ENCODE data around the gene FAM168B. TPM values are rescaled to one million over a fixed set of nuclear protein-coding genes. Genes with fewer than 3 reads are reported as not detected.
A peak's percentile ranks its signal among the peaks of the same experiment; 100 is the strongest.

Gene FAM168B
- total RNA-seq, 1 experiment from 2014 or later: 81.4 TPM

DNA sequence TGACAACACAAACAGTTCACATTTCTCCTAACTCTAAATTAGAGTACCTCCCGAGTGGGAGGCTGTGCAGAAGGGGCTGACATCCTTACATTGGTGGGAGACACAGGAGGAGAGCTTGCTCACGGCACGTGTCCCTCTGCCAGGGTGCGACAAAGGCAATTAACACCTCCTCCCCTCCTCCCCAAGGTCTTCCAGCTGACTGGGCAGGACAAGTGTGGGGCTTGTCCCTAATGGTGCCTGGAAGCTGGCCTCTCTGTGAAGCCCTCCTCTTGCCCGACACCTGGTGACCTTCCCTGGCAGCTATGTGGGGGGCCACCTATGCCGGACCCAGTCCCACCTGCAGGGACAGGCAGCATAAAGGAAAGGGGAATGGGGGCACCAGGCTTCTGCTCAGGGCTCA is 57.0 kb downstream of the FAM168B start:
- Histone ChIP-seq H3K79me1 (ENCODE audit: insufficient read depth, low read depth, low read length, poor library complexity, severe bottlenecking) (no peaks in the 10 kb centered on the region), H3K4me2 (ENCODE audit: insufficient read depth, insufficient read length, low read length) (no peak overlapping the region), H4K91ac (ENCODE audit: insufficient read length, low read depth, low read length) (no peak overlapping the region), H2BK120ac (ENCODE audit: low read depth, low read length, poor library complexity, severe bottlenecking) (no peak overlapping the region), H2AK5ac (ENCODE audit: insufficient read length, low read length) (no peak overlapping the region), H2BK20ac (ENCODE audit: low read depth, low read length, poor library complexity, severe bottlenecking) (no peak overlapping the region), H2AFZ (ENCODE audit: low read length) (no peak overlapping the region), H3K14ac (ENCODE audit: insufficient read depth, low read length) (no peak overlapping the region), H3K56ac (ENCODE audit: insufficient read length, low read depth, low read length) (no peak overlapping the region), H3K23me2 (ENCODE audit: insufficient read length, low read depth, low read length, poor library complexity, severe bottlenecking) (peaks cover 8% of the 10 kb centered on the region), H2BK12ac (ENCODE audit: insufficient read length, low read depth, low read length) (no peak overlapping the region), H3T11ph (ENCODE audit: low read length) (no peak overlapping the region), H3K18ac (ENCODE audit: insufficient read length, low read depth, low read length) (no peak overlapping the region), H3K9me3 (ENCODE audit: control insufficient read depth, low read depth, low read length) (no peaks in the 10 kb centered on the region), H4K8ac (replicated peaks; ENCODE audit: insufficient read length, low read depth, low read length) (no peak overlapping the region), H3K27ac (ENCODE audit: insufficient read length, low read depth, low read length) (no peak overlapping the region), H3K23ac (ENCODE audit: insufficient read length, low read depth, low read length) (no peak overlapping the region), H3K79me2 (ENCODE audit: insufficient read depth, low read length) (no peaks in the 10 kb centered on the region), H3K4me1 (ENCODE audit: insufficient read depth, low read length) (no peaks in the 10 kb centered on the region), H2BK5ac (ENCODE audit: insufficient read length, low read length) (no peak overlapping the region), H4K5ac (ENCODE audit: insufficient read length, low read depth, low read length) (no peak overlapping the region), H3K9ac (ENCODE audit: extremely low read depth, insufficient read length, low read length) (no peak overlapping the region), H2BK15ac (ENCODE audit: low read depth, low read length) (no peak overlapping the region), H3K27me3 (ENCODE audit: insufficient read depth, low read length) (peaks cover 10% of the 10 kb centered on the region; the same call in 1 of the 2 replicates), H4K20me1 (ENCODE audit: control insufficient read depth, insufficient read depth, insufficient read length) (no peaks in the 10 kb centered on the region), H3K4ac (ENCODE audit: low read depth, low read length) (no peak overlapping the region)
- Mint-ChIP-seq H3K36me3 (ENCODE audit: insufficient read depth in 1 of 3, low read depth in 3 of 3) (peaks cover 0 to 2% (median 0%) of the 10 kb centered on the region in 3 experiments; a peak in 2 of 7 replicates), H3K9me3 (no peaks in the 10 kb centered on the region; a peak in 1 of 5 replicates), H3K27ac (no peak overlapping the region), H3K4me1 (peaks cover 9 to 10% of the 10 kb centered on the region in 2 experiments), H3K27me3 (ENCODE audit: low read depth) (peaks cover 45% of the 10 kb centered on the region), H3K4me3 (peak overlapping the region; percentile 59 to 75; a peak in 2 of 5 replicates)
- no CpG with 5 or more reads among the region's 6 CpGs for WGBS (ENCODE audit: extremely low coverage, insufficient read length, low lambda C conversion rate)
- no peak for DNase-seq
- TF ChIP-seq, protein P1, sequence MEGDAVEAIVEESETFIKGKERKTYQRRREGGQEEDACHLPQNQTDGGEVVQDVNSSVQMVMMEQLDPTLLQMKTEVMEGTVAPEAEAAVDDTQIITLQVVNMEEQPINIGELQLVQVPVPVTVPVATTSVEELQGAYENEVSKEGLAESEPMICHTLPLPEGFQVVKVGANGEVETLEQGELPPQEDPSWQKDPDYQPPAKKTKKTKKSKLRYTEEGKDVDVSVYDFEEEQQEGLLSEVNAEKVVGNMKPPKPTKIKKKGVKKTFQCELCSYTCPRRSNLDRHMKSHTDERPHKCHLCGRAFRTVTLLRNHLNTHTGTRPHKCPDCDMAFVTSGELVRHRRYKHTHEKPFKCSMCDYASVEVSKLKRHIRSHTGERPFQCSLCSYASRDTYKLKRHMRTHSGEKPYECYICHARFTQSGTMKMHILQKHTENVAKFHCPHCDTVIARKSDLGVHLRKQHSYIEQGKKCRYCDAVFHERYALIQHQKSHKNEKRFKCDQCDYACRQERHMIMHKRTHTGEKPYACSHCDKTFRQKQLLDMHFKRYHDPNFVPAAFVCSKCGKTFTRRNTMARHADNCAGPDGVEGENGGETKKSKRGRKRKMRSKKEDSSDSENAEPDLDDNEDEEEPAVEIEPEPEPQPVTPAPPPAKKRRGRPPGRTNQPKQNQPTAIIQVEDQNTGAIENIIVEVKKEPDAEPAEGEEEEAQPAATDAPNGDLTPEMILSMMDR (conservative IDR thresholded peaks at IDR 0.05): no peak

All from H9 (cell line).